ENCODE results near the gene TP53. TPM values are rescaled to one million over a fixed set of nuclear protein-coding genes. Genes with fewer than 3 reads are reported as not detected.
A peak's percentile ranks its signal among the peaks of the same experiment; 100 is the strongest.

The TP53 gene
- total RNA-seq, 1 donor from 2014 or later, result 217 TPM

DNA sequence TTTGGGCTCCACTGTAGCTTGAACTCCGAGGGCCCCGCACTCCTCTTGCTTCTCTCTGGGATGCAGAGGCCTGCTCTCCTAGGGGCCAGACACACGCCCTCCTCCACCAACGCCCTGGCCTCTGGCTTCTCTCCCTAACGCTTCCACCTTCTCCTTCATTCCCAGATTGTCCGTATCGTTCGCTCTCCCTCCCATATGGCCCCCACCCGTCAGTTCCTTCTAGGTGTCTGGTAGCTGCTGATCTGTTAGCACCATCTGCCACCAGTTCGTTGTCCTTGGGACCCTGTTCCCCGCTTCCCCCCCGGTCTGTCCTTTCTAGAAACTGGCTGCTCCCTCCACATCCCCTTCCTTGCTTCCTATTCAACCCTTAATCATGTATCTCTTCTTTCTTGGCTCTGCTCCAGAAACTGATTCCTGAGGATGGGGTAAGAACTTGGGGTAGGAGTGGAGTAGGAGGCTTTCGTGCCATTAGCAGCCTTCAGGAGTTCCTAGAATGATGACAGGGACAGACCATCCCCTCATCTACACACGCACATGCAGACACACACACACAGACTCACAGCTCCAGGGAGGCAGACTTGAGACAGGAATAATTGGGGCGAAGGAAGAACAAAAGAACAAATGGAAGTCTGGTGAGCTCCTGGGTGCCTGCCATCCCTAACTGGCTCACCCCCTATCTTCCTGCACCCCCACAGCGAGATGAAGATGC is 32.3 kb downstream of the TP53 start:
- CTCF ChIA-PET, result no interaction called here
- Mint-ChIP-seq H3K4me1 (peaks cover 20% of the 10 kb centered on the region), H3K9me3 (no peaks in the 10 kb centered on the region), H3K36me3 (ENCODE audit: low read depth) (no peaks in the 10 kb centered on the region), H3K27ac (no peak overlapping the region), H3K27me3 (peaks cover 22% of the 10 kb centered on the region), H3K4me3 (no peak overlapping the region)
- TF ChIP-seq CTCF (IDR thresholded peaks at IDR 0.05), result no peak
- ATAC-seq (ENCODE audit: low read depth) (no peak), DNase-seq (no peak)
- intact Hi-C loops (cut with micrococcal nuclease), result no loop called here
- POLR2A ChIA-PET, result interaction anchor here (0.5 to 1.8 kb wide), 2 partner anchors 31 to 593 kb away, joined by 3 to 7 read pairs; partner anchors contain the start of gene CTC1

DNA sequence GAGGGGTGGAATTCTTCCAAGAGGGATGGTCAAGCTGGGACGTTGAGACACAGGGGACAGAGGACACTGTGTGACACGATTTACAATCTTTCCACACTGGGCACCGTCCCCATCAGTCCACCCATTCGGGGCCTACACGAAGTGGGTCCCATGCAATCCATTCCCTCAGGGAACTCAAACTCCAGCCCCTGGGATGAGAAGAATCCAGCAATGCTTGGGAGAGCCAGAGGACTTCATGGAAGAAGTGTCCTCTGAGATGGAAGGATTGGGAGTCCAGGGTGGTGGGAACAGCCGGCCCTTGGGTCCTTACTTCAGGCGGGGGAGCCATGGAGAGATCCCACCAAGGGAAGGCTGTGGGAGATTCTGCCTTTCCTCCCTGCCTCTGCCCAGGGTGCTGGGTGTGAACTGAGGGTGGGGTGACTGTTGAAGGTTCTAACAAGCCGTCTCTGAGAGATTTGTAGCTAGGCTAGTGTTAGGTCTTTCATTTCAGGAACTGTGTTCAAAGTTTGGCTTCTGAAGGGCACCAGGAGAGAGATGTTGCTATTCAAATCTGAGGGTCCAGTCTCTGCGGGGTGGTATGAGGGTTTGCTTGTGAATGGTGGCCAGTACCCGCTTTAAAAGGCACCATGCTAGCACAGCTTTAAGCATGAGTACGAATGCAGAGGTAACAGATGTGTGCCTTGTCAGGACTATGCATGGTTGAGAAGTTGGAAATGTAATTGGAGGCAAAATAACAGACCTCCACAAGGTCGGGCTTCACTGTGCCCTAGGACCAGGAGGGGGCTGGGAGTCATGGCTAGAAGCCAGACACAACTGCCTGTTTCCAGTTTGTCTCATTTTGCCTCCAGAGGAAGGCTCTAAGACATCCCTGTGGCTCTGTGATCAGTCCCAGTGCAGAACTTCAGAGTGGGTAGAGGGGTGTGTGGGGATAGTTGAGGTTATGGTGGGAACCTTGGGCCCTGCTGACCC is 34.6 kb downstream of the TP53 start:
- intact Hi-C loops (cut with micrococcal nuclease), result no loop called here
- H3K4me3 Mint-ChIP-seq, result no peak overlapping the region
- H3K27me3 Mint-ChIP-seq, result peaks cover 31% of the 10 kb centered on the region
- no peak for ATAC-seq (ENCODE audit: low read depth)
- ChIA-PET POLR2A (interaction anchor here (0.6 to 1.0 kb wide), 2 partner anchors 33 to 54 kb away, joined by 4 read pairs; no protein-coding TSS in a partner anchor), CTCF (interaction anchor here (1.6 kb wide), 1 partner anchor 20 kb away, joined by 4 read pairs; no protein-coding TSS in a partner anchor)
- no peak for TF ChIP-seq CTCF (IDR thresholded peaks at IDR 0.05)
- H3K4me1 Mint-ChIP-seq, result peaks cover 23% of the 10 kb centered on the region
- no peaks in the 10 kb centered on the region for H3K9me3 Mint-ChIP-seq
- no peak for DNase-seq
- H3K27ac Mint-ChIP-seq, result no peak overlapping the region
- no peaks in the 10 kb centered on the region for H3K36me3 Mint-ChIP-seq (ENCODE audit: low read depth)

- no peak for DNase-seq
- no peak for ATAC-seq (ENCODE audit: low read depth)
- Mint-ChIP-seq H3K4me3 (peak overlapping the region; percentile 32), H3K9me3 (no peaks in the 10 kb centered on the region), H3K27me3 (peaks cover 35% of the 10 kb centered on the region), H3K4me1 (peaks cover 23% of the 10 kb centered on the region), H3K27ac (no peak overlapping the region), H3K36me3 (ENCODE audit: low read depth) (no peaks in the 10 kb centered on the region)
- CTCF ChIA-PET, result interaction anchor here (1.2 to 2.1 kb wide), 4 partner anchors 19 to 338 kb away, joined by 3 to 8 read pairs (median 4); partner anchors contain the start of gene TP53
- intact Hi-C loops (cut with micrococcal nuclease), result no loop called here
- POLR2A ChIA-PET, result interaction anchor here (0.6 to 2.2 kb wide), 5 partner anchors 23 to 66 kb away, joined by 3 to 46 read pairs (median 4); partner anchors contain the start of genes TP53 and WRAP53
- no peak for TF ChIP-seq CTCF (IDR thresholded peaks at IDR 0.05)
Observed at GRCh38 chr17:7651665-7652387, 35.5 kb downstream of the TP53 start.

DNA sequence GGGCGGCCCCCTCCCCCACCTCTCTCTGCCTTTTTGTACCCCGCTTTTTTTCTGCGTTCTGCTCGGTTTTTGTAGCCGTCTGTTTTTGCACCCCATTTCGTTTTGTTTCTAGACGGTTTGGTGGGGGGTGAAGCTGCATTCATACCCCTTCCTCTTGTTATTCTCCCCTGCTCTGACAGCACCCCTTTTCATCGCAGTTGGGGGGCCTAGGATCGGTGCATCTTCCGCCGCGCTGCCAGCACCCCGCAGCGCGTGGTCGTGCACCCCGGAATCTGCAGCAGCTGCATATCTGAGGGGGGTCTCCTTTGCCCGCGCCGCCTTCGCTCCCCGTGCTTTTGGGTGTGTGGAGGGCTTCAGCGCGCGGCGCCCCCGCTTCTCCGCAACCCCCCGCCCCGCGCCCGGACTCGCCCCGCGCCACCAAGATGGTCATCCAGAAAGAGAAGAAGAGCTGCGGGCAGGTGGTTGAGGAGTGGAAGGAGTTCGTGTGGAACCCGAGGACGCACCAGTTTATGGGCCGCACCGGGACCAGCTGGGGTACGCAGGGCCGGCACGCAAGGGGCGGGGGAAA is 36.1 kb downstream of the TP53 start:
- intact Hi-C loops (cut with micrococcal nuclease), result no loop called here
- H3K9me3 Mint-ChIP-seq, result no peaks in the 10 kb centered on the region
- H3K27ac Mint-ChIP-seq, result no peak overlapping the region
- no peaks in the 10 kb centered on the region for H3K36me3 Mint-ChIP-seq (ENCODE audit: low read depth)
- DNase-seq, result no peak
- ChIA-PET CTCF (interaction anchor here (1.2 to 2.1 kb wide), 3 partner anchors 19 to 339 kb away, joined by 3 to 8 read pairs (median 4); partner anchors contain the start of gene TP53), POLR2A (interaction anchor here (0.6 to 2.2 kb wide), 8 partner anchors 22 to 80 kb away, joined by 3 to 46 read pairs (median 4); partner anchors contain the start of genes FXR2, MPDU1, SAT2 and TP53)
- TF ChIP-seq CTCF (IDR thresholded peaks at IDR 0.05), result no peak
- peaks cover 40% of the 10 kb centered on the region for H3K27me3 Mint-ChIP-seq
- H3K4me3 Mint-ChIP-seq, result peak overlapping the region; percentile 80
- peaks cover 23% of the 10 kb centered on the region for H3K4me1 Mint-ChIP-seq
- no peak for ATAC-seq (ENCODE audit: low read depth)

All from activated B cell treated with CpG ODN at 0.5 μM for 24 hours (primary cell).